MCF 10A (cell line): ENCODE data around the gene TOX4. TPM values are rescaled to one million over a fixed set of nuclear protein-coding genes. Genes with fewer than 3 reads are reported as not detected.
A peak's percentile ranks its signal among the peaks of the same experiment; 100 is the strongest.
"Not testable (repeated sequence)": the region's sequence is repeated elsewhere in the genome, so short reads cannot be mapped to it uniquely, and the experiment has no call there.

Experiments used
- BruUV-seq: library from RNA; stranded (reverse); fragments of 400-500 nt; replicated peaks from 2 replicates; lab custom pipeline; 2021; lab: Mats Ljungman, UMichigan
- CTCF ChIA-PET: fragments of 300-600 bp; sonication (Branson Sonifier 250); formaldehyde crosslinking; extraction: SDS; loops from one replicate; lab custom pipeline; 2021; ENCODE audit warnings: antibody characterized with exemption, inconsistent platforms; lab: Yijun Ruan, JAX
- POLR2A ChIA-PET: fragments of 300-600, 350-650 bp; sonication (Branson Sonifier 250); formaldehyde crosslinking; extraction: SDS; loops from one replicate; lab custom pipeline; 2020; ENCODE audit warnings: antibody characterized with exemption, inconsistent platforms; lab: Yijun Ruan, JAX
- DNase-seq: peaks from one replicate; pipeline ENCODE4 v3.0.0-alpha.2; 2018; ENCODE audit not compliant: unreplicated experiment
- H3K27ac Mint-ChIP-seq: one replicate; pipeline ENCODE4 v1.8.0; 2022; ENCODE audit warnings: mild to moderate bottlenecking, low read depth, mixed read lengths; ENCODE audit not compliant: unreplicated experiment
- H3K27me3 Mint-ChIP-seq: one replicate; pipeline ENCODE4 v1.8.0; 2022; ENCODE audit warnings: mixed read lengths; ENCODE audit not compliant: insufficient read depth, unreplicated experiment
- H3K36me3 Mint-ChIP-seq: one replicate; pipeline ENCODE4 v1.8.0; 2022; ENCODE audit warnings: mild to moderate bottlenecking, moderate library complexity, mixed read lengths; ENCODE audit not compliant: insufficient read depth, unreplicated experiment
- H3K4me1 Mint-ChIP-seq: one replicate; pipeline ENCODE4 v1.8.0; 2022; ENCODE audit warnings: mixed read lengths; ENCODE audit not compliant: insufficient read depth, unreplicated experiment
- H3K4me3 Mint-ChIP-seq: one replicate; pipeline ENCODE4 v1.8.0; 2022; ENCODE audit warnings: mild to moderate bottlenecking, moderate library complexity, mixed read lengths; ENCODE audit not compliant: unreplicated experiment
- H3K9me3 Mint-ChIP-seq: one replicate; pipeline ENCODE4 v1.8.0; 2022; ENCODE audit warnings: mixed read lengths; ENCODE audit not compliant: unreplicated experiment
- intact Hi-C: fragments of 100-400 bp; cut with micrococcal nuclease; formaldehyde crosslinking; loops from 2 replicates; pipeline ENCODE4 v1.14.1; 2022
- total RNA-seq: library from RNA; stranded (reverse); gene quantifications from 2 replicates; pipeline ENCODE4 v1.2.3, GENCODE V29; 2022
- TF ChIP-seq, protein P1 (sequence below): fragments of 200-600 bp; IDR thresholded peaks from one replicate; pipeline ENCODE4 v1.8.0; 2022; ENCODE audit warnings: antibody characterized with exemption, mild to moderate bottlenecking; ENCODE audit not compliant: unreplicated experiment

Gene TOX4
- total RNA-seq, 1 experiment from 2014 or later, result 84.1 TPM

DNA sequence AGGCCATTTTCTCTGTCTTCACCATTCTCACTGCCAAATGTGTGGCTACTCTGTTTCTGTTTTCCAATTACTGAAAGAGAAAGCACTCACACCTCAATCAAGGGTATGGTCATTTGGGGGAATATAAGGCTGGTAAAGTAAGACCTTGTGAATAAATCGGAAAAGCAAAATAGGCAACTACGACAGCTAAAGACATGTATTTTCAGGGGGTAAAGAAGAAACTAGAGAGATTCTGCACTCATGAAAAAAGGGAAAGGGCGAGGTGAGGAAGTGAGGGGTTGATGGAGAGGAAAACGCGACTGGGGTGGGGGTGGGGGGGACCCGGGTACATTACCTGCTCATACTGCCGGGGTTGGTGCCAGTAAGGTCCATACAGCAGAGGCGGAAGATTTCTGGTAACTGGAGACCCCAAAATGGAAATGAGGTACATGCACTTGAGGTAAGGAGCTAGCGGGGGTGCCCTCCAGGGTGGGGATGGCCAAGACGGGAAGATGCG, 40.4 kb upstream of the TOX4 start:
- POLR2A ChIA-PET, result interaction anchor here (0.6 to 5.5 kb wide), 14 partner anchors 8 to 383 kb away, joined by 3 to 138 read pairs (median 8); partner anchors contain the start of genes CHD8, METTL3, RAB2B and SUPT16H
- TF ChIP-seq, protein P1, sequence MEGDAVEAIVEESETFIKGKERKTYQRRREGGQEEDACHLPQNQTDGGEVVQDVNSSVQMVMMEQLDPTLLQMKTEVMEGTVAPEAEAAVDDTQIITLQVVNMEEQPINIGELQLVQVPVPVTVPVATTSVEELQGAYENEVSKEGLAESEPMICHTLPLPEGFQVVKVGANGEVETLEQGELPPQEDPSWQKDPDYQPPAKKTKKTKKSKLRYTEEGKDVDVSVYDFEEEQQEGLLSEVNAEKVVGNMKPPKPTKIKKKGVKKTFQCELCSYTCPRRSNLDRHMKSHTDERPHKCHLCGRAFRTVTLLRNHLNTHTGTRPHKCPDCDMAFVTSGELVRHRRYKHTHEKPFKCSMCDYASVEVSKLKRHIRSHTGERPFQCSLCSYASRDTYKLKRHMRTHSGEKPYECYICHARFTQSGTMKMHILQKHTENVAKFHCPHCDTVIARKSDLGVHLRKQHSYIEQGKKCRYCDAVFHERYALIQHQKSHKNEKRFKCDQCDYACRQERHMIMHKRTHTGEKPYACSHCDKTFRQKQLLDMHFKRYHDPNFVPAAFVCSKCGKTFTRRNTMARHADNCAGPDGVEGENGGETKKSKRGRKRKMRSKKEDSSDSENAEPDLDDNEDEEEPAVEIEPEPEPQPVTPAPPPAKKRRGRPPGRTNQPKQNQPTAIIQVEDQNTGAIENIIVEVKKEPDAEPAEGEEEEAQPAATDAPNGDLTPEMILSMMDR, result no peak
- H3K4me3 Mint-ChIP-seq, result peak overlapping the region; percentile 83
- CTCF ChIA-PET, result interaction anchor here (0.7 to 3.6 kb wide), 6 partner anchors 10 to 39 kb away, joined by 3 to 60 read pairs (median 4); partner anchors contain the start of gene CHD8
- peak overlapping the region; percentile 93 for H3K27ac Mint-ChIP-seq
- no peaks in the 10 kb centered on the region for H3K27me3 Mint-ChIP-seq
- intact Hi-C loops, result loop anchor here (2.0 kb wide), 1 partner anchor 18 kb away; no protein-coding TSS in a partner anchor
- DNase-seq, result no peak
- peaks cover 21% of the 10 kb centered on the region for H3K4me1 Mint-ChIP-seq
- BruUV-seq, result no TSS peak
- H3K9me3 Mint-ChIP-seq, result no peaks in the 10 kb centered on the region
- H3K36me3 Mint-ChIP-seq, result peaks cover 49% of the 10 kb centered on the region

DNA sequence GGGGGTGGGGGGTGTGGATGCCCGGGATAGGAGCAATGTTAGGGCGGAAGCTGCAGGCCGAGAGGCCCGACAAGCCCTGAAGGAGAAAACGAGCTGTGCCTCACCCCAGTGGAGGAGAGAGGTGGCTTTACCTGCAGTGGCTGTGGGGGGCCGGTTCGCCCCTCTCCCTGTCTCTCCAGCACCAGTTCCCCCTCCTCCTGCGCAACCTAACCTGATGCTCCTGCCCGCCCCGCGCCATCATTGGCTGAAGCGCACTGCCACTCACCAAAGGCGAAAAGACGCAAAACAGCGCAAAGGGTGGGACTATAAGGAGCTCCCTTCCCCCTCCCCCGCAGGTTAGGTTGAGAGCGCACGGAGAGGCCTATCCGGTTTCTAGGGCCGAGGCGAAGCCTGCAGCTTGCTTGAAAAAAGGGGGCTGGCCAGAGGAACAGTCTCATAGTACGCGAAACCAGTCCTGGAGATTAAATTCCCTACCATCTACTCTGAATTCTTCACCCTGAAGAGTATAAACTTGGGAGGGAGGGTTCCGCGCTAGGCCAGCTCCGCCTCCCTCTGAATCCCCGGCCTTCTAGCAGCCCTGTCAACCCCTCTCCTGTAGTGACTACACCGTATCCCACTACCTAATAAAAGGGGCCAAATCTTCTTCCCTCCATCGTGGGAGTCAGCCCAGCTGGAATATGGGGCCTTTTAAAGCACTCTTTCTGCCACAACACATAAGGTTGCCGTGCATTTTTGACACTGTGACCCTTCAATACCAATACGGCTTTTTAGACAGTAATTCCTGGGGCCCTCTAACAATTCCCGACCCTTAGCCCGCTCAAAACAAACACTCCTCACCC, 39.7 kb upstream of the TOX4 start:
- peak overlapping the region; percentile 83 for H3K4me3 Mint-ChIP-seq
- BruUV-seq, result TSS peak; percentile 83
- TF ChIP-seq, protein P1, result no peak
- H3K27ac Mint-ChIP-seq, result peak overlapping the region; percentile 93
- peaks cover 46% of the 10 kb centered on the region for H3K36me3 Mint-ChIP-seq
- H3K27me3 Mint-ChIP-seq, result no peaks in the 10 kb centered on the region
- peak; percentile 99 for DNase-seq
- intact Hi-C loops, result loop anchor here (2.0 kb wide), 1 partner anchor 18 kb away; no protein-coding TSS in a partner anchor
- ChIA-PET CTCF (interaction anchor here (1.0 to 3.6 kb wide), 6 partner anchors 11 to 124 kb away, joined by 3 to 60 read pairs (median 4); partner anchors contain the start of gene CHD8), POLR2A (interaction anchor here (0.6 to 5.5 kb wide), 19 partner anchors 9 to 424 kb away, joined by 3 to 138 read pairs (median 4); partner anchors contain the start of genes CHD8, METTL3, RAB2B and SUPT16H)
- H3K9me3 Mint-ChIP-seq, result no peaks in the 10 kb centered on the region
- peaks cover 26% of the 10 kb centered on the region for H3K4me1 Mint-ChIP-seq

DNA sequence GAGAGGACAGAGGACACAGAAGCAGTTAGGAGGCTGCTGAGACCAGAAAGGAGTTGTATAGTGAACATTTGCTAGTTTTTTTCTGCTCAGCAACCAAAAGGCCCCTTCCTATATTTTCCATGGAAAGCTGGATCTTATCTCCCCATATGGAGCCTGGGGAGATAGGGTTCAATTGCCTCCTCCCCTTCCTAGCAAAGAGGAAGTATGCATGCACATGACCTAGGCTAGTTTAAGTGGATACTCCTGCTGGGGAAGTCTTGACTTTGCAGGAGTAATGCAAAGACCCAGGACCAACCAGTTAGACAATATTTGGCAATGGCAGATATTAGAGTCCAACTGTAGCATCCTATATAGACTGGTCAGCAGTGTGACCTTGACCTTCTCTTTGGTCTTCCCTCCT, 36.1 kb upstream of the TOX4 start:
- Mint-ChIP-seq H3K36me3 (peaks cover 30% of the 10 kb centered on the region), H3K27me3 (no peaks in the 10 kb centered on the region), H3K4me3 (no peak overlapping the region), H3K27ac (no peak overlapping the region), H3K4me1 (peaks cover 19% of the 10 kb centered on the region), H3K9me3 (no peaks in the 10 kb centered on the region)
- BruUV-seq, result no TSS peak
- POLR2A ChIA-PET, result no interaction called here
- intact Hi-C loops, result no loop called here
- CTCF ChIA-PET, result interaction anchor here (1.2 kb wide), 1 partner anchor 14 kb away, joined by 3 read pairs; no protein-coding TSS in a partner anchor
- no peak for DNase-seq
- TF ChIP-seq, protein P1, result no peak

DNA sequence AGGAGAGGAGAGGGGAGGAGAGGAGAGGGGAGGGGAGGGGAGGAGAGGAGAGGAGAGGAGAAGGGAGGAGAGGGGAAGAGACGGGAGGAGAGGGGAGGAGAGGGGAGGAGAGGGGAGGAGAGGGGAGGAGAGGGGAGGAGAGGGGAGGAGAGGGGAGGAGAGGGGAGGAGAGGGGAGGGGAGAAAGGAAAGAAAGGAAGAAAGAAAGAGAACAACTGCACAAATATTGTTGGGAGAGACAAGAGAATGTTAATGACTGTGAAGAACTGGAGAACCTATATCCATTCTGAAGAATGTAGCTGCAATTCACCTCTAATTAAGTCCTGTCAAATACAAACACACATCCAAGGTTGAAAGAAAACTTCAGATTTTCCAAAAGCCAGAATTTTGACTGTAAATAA, 34.3 kb upstream of the TOX4 start:
- not testable (repeated sequence) for H3K27me3 Mint-ChIP-seq
- H3K4me1 Mint-ChIP-seq, result peaks cover 17% of the 10 kb centered on the region
- CTCF ChIA-PET, result interaction anchor here (3.8 kb wide), 1 partner anchor 13 kb away, joined by 13 read pairs; the partner anchor contains the start of gene CHD8

More for the DNA sequence above, 34.3 kb upstream of the TOX4 start:
- H3K9me3 Mint-ChIP-seq, DNase-seq, intact Hi-C loops, H3K27ac Mint-ChIP-seq, BruUV-seq, H3K4me3 Mint-ChIP-seq: not testable (repeated sequence)
- POLR2A ChIA-PET, result interaction anchor here (6.4 kb wide), 1 partner anchor 12 kb away, joined by 43 read pairs; the partner anchor contains the start of gene CHD8
- H3K36me3 Mint-ChIP-seq, result peaks cover 27% of the 10 kb centered on the region
